Ammon's horn (tissue), 1 donor: ENCODE measurements around the gene DLG1.

Experiments
- DNase-seq: peaks from one replicate; pipeline ENCODE4 v3.0.0-alpha.2; 2016; ENCODE audit warnings: low spot score

DLG1 gene

GRCh38 chr3:197171481-197172067, 126.8 kb downstream of the DLG1 start:
- no peak for DNase-seq

DNA sequence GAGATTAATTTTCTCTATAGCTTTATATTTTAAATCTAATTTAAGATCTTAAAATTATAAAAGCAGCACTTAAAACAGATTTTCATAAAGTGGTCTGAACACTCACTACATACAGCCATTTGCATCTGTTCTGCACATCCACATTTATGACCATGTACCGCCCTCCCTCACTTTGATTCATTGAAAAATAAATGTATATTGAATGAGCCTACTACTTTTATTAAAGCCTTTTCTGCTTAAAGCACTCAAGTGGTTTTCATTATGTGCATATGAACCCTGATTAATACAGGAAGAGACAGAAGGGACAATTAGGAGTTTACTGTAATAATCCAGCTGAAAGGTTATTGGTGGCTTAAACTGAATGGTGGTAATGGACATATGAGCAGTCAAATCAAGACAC, 129.4 kb downstream of the DLG1 start:
- no peak for DNase-seq

DNA sequence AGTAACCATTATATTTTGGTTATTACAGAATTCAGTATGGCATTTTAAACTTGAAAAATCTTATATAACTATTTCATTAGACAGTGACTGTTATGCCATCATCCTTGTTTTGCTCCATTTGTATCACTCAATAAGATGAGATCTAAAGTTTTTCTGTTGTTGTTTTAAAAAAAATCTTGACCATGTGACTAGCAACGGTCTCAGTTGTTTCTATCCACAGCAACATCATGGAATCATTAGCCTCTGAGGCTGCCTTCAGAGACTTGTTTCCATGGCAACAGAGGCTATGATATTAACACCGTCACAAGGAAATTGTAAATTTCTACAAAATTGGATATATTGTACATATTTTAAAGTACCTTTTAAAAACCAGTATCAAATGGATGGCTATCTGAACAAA, 129.8 kb downstream of the DLG1 start:
- DNase-seq = peak; percentile 50

- DNase-seq = no peak
Measured at GRCh38 chr3:197168063-197168462, 130.3 kb downstream of the DLG1 start.

- no peak for DNase-seq
Measured at GRCh38 chr3:197167549-197167948, 130.9 kb downstream of the DLG1 start.

GRCh38 chr3:197165890-197166289, 132.5 kb downstream of the DLG1 start:
- DNase-seq = peak; percentile 21

DNA sequence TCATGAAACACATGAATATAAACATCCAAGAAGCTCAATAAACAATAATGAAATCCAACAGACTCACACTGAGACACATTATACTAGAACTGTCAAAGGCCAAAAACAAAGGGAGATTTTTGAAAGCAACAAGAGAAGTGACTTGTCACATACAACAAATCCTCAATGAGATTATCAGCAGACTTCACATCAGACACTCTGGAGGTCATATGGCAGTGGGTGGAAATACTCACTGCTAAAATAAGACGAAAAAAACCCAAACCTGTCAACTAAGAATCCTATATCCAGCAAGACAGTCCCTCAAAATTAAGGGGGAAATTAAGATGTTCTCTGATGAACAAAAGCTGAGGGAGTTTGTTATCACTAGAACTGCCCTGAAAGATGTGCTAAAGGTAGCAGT, 143.4 kb downstream of the DLG1 start:
- DNase-seq = no peak

- peak; percentile 27 for DNase-seq
Measured at GRCh38 chr3:197151580-197151979, 146.8 kb downstream of the DLG1 start.

GRCh38 chr3:197149528-197149927, 148.9 kb downstream of the DLG1 start:
- DNase-seq = no peak

- DNase-seq = no peak
Measured at GRCh38 chr3:197144188-197144587, 154.2 kb downstream of the DLG1 start.

DNA sequence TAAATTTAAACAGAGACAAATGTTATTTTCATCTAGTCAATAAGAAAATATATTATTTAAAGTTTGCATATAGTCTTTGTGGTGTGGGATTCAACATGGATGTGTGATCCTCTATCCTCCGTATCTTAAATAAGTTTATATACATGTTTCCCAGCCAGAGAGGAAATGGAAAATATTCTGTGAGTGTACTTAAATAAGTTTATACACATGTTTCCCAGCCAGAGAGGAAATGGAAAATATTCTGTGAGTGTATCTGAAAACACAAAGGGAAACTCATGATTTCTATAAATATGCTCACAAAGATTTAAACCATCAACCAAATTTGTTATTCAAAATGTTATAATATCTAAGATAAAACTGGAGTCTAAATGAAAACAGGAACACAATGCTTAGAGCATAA, 158.8 kb downstream of the DLG1 start:
- DNase-seq = no peak

DNA sequence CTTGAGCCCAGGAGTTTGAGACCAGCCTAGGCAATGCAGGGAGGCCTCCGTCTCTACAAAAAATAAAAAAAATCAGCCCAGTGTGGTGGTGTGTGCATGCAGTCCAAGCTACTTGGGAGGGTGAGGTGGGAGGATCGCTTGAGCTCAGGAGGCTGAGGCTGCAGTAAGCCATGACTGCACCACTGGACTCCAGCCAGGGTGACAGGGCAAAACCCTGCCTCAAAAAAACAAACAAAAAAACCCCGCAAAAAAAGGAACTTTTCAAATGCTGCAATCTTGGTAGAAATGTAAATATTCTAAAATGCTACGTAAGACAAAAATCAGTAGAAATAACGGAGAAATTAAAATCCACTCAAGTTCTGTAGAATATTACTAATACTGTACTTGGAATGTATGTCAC, 160.7 kb downstream of the DLG1 start:
- DNase-seq = no peak

DNA sequence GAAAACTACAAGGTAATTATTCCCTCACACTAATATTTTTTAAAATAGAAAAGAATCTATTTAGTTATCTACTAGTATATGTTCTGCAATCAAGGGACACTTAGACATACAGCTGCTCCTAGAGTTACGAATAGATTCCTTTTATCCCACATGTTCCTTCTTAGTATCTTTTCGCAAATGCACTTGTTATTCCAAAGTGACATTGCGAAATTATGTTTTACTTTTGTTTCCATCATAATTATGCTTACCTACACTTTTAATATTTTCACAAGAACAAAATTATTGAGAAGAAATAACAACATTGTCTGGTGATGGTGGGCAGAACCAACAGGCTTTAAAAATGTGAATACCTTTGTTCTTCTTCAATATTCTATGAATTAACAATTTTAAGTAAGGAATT, 161.7 kb downstream of the DLG1 start:
- DNase-seq = no peak

DNA sequence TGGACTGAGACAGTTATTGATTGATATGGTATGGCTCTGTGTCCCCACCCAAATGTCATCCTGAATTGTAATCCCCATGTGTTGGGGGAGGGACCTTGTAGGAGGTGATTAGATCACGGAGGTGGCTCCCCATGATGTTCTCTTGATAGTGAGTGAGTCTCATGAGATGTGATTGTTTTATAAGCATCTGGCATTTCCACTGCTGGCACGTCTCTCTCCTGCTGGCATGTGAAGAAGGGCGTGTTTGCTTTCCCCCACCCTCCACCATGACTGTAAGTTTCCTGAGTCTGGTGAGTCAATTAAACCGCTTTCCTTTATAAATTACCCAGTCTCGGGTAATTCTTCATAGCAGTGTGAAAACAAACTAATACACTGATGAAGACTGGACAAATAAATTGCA, 163.2 kb downstream of the DLG1 start:
- no peak for DNase-seq

- no peak for DNase-seq
Measured at GRCh38 chr3:197132916-197133530, 165.4 kb downstream of the DLG1 start.

DNA sequence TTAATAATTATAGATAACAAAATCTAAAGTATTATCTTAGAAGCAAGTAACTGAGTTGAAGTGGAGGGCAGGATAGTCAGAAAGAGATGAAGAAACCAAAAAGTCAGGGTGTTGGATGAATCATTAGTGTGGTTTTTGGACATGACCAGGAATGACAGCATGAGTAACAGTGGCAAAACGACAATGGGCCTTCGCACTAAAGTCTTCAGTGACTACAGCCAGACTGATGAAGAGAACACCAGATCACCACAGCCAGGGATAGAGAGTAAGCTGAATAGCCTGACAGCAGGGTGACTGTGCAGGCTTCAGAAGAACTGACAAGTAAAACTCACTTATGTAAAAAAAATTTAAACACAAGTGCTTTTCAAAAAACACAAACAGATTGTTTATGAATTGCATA, 172.8 kb downstream of the DLG1 start:
- DNase-seq = no peak

DNA sequence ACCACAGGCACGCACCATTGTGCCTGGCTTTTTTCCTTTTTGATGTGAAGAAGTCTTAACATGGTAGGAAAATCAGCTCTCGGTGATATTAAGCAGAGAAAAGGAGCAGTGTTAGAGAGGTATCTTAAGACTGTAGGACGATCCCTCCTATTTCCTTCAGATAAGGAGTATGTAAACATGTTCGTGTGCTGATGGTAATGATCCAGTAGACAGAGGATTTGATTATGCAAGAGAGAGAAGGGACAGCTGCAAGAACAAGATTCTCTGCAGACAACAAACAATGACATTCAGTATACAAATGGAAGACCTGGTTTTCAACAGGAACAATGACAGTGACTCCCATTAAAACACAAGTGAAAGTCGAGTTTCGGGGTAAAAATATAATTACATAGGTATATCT, 173.7 kb downstream of the DLG1 start:
- DNase-seq = peak; percentile 59

GRCh38 chr3:197122394-197122793, 176.0 kb downstream of the DLG1 start:
- DNase-seq = no peak

GRCh38 chr3:197117114-197117513, 181.3 kb downstream of the DLG1 start:
- no peak for DNase-seq

GRCh38 chr3:197114007-197114406, 184.4 kb downstream of the DLG1 start:
- no peak for DNase-seq

DNA sequence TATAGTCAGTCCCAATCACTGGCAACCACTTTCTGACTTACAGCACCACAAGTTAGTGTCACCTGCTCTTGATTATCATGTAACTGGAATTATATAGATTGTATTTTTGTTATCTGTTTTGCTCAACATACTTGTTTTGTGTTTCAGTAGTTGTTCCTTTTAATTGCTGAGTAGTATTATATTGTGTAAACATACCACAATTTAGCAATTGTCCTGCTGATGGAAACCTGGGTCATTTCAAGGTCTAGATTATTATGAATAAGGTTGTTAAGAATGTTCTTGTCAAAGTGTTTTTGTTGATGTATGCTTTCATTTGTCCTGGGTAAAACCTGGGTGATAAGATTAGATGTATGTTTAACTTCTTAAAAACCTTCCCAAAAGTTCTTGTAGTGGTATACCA, 186.7 kb downstream of the DLG1 start:
- DNase-seq = no peak

DNA sequence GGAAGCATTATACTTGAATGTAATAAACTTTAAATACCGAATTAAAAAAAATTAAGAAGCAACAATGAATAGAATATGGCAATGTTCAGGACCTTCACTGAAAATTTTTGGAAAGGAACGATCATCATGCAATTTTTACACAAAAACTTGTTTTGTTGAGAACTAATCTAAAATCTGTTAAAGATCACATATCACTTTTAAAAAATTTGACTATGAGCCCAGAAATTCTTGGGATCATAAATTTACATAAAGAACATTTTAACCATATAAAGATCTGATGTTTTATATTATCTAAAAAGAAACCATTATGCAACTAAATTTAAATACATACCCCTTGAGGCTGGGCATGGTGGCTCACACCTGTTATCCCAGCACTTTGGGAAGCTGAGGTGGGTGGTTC, 192.6 kb downstream of the DLG1 start:
- DNase-seq = no peak

GRCh38 chr3:197104738-197105137, 193.7 kb downstream of the DLG1 start:
- no peak for DNase-seq

DNA sequence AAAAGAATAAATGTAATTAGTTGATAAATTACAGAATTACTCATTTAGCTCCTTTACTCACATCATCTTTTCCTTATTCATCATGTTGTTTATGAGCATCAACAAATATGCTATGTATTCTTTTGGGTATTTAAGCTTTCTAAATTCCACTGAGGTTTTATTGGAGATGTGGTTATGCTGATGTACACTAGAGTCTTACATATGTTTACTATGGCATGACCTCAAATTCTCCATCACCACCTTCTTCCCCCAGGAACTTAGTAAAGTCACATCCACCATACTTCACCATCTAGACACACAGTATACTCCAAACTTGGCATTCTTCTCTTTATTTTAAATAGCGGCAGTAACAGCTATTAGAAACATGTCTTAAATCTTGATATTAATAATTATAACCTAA, 194.6 kb downstream of the DLG1 start:
- DNase-seq = no peak
